ENCODE data around the gene FOXP1.

The FOXP1 gene

DNA sequence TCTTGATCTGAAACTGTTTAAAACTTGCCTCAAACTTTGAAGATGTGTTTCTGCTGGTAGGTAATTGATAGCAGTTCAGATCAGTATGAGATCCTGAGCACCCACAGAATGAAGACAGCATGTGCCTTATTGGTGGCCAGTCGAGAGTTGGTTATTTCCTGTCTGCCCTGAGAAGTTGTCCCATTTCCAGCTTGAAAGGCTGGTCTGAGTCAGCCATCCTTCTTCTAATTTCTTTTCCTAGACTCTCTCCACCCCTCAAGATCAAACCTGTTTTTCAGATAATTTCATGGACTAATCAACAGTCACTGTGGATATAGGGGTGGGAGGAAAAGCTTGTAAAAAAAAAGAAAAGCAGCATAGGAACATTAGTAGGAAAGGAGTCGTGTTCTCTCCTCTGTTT, 464.4 kb downstream of the FOXP1 start:
- TF ChIP-seq POLR2AphosphoS5 (IDR thresholded peaks at IDR 0.05; ENCODE audit: low read depth, low read length) (no peak), FOXP2 (optimal IDR thresholded peaks at IDR 0.05; ENCODE audit: borderline replicate concordance, extremely low read depth, extremely low read length, insufficient read depth) (no peak), SIN3A (IDR thresholded peaks at IDR 0.05; ENCODE audit: borderline replicate concordance, insufficient read depth, low read length) (no peak), REST (IDR thresholded peaks at IDR 0.05; ENCODE audit: insufficient read depth in 1 of 2, low read depth in 2 of 2, low read length in 2 of 2) (no peak), TAF1 (IDR thresholded peaks at IDR 0.05; ENCODE audit: borderline replicate concordance, insufficient read depth, low read length) (no peak)

DNA sequence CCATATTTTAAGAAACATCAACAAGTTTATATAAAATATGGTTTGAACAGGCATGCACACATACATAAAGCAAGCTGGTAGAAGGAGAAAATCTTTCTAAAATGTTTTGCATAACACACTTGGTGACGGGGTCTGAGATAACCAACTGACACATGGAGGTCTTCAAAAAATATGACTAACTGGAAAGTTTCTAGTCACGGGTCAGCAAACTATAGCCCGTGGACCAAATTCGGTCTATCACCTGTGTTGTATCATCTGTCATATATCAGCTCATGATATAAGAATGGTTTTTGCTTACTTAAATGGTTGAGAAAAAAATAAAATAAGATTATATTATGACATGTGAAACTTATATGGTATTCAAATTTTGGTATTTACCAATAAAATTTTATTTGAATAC, 465.1 kb downstream of the FOXP1 start:
- TF ChIP-seq FOXP2 (optimal IDR thresholded peaks at IDR 0.05; ENCODE audit: borderline replicate concordance, extremely low read depth, extremely low read length, insufficient read depth) (no peak), REST (IDR thresholded peaks at IDR 0.05; ENCODE audit: insufficient read depth in 1 of 2, low read depth in 2 of 2, low read length in 2 of 2) (no peak), TAF1 (IDR thresholded peaks at IDR 0.05; ENCODE audit: borderline replicate concordance, insufficient read depth, low read length) (no peak), POLR2AphosphoS5 (IDR thresholded peaks at IDR 0.05; ENCODE audit: low read depth, low read length) (no peak), SIN3A (IDR thresholded peaks at IDR 0.05; ENCODE audit: borderline replicate concordance, insufficient read depth, low read length) (no peak)

DNA sequence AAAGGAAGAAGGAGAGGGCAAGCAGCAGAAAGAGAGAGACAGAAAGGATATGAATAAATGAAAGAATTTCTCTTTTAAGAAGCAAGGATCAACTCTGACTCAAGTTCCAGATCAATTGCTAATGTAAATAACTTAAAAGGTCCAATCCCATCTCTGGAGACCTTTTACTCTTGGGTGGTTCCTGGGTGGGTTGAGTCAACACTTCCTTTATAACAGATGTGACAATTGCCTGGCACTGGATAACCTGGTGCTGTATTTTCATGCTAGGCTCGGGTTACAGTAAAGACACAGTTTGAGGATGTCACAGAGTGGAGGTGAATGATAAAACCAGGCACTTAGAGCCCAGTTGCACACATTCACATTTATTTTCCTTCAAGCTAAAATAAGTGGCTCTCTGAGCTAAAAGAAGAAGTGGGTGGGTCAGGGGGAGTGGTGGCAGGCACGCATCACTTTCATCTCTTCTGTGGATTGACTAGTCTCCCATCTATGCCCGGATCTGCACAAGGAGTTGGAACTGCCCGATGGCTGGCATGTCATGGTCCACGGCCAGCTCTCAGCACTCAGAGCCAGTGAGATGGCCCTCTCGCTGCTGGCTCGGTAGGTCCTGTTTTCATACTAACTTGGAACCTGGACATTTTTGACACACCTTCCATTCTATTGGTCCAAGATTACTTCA, 465.8 kb downstream of the FOXP1 start:
- TF ChIP-seq SIN3A (IDR thresholded peaks at IDR 0.05; ENCODE audit: borderline replicate concordance, insufficient read depth, low read length) (no peak), POLR2AphosphoS5 (IDR thresholded peaks at IDR 0.05; ENCODE audit: low read depth, low read length) (no peak), FOXP2 (optimal IDR thresholded peaks at IDR 0.05; ENCODE audit: borderline replicate concordance, extremely low read depth, extremely low read length, insufficient read depth) (no peak), REST (IDR thresholded peaks at IDR 0.05; ENCODE audit: insufficient read depth in 1 of 2, low read depth in 2 of 2, low read length in 2 of 2) (no peak), TAF1 (IDR thresholded peaks at IDR 0.05; ENCODE audit: borderline replicate concordance, insufficient read depth, low read length) (no peak)

GRCh38 chr3:71114610-71115009, 468.9 kb downstream of the FOXP1 start:
- TF ChIP-seq FOXP2 (optimal IDR thresholded peaks at IDR 0.05; ENCODE audit: borderline replicate concordance, extremely low read depth, extremely low read length, insufficient read depth) (no peak), REST (IDR thresholded peaks at IDR 0.05; ENCODE audit: insufficient read depth in 1 of 2, low read depth in 2 of 2, low read length in 2 of 2) (no peak)

DNA sequence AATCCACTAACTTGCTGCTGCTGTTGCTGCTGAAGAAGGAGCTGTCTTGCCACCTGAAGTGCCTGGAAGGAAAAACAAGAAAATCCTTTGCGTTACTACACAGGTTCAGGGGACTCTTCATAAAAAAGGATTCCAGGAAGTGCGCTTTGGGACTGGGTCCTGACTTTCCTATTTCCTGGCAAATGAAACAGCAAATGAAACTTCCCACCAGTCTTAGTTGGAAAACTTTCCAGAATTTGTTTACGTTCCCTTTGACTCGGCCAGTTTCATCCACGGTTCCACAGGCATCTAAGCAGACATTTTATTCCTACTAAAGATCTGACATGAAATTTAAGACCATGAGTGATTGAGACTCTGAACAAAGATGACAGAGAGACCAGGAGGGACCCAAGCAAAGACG, 471.0 kb downstream of the FOXP1 start:
- no peak for TF ChIP-seq REST (IDR thresholded peaks at IDR 0.05; ENCODE audit: insufficient read depth in 1 of 2, low read depth in 2 of 2, low read length in 2 of 2)
- TF ChIP-seq SIN3A (IDR thresholded peaks at IDR 0.05; ENCODE audit: borderline replicate concordance, insufficient read depth, low read length), result no peak
- no peak for TF ChIP-seq FOXP2 (optimal IDR thresholded peaks at IDR 0.05; ENCODE audit: borderline replicate concordance, extremely low read depth, extremely low read length, insufficient read depth)
